ENCODE results near the gene DOP1A. TPM values are rescaled to one million over a fixed set of nuclear protein-coding genes. Genes with fewer than 3 reads are reported as not detected.

The DOP1A gene
- total RNA-seq, 1 donor from 2014 or later: 18.4 TPM

DNA sequence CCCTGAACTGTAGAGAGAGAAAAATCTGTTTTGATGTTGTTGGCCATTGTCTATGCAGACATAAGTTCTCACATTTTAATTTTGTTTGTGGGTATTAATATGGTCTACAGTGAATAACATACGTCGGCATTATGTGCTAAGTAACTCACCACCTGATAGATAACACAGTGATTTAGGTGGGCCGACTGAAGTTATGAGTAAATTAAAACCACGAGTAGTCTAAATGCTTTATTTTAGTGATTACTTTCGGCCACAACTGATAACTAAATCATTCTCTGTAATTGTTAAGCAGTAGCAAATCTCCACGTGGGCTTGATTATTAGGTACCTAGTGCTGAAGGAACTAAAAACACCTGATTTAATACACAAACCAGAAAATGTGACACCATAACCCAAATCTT, 1.1 kb downstream of the DOP1A start:
- Mint-ChIP-seq H3K27ac (ENCODE audit: unreplicated experiment) (no peak overlapping the region), H3K36me3 (ENCODE audit: low read depth) (no peaks in the 10 kb centered on the region), H3K27me3 (ENCODE audit: low read depth) (no peaks in the 10 kb centered on the region), H3K9me3 (no peaks in the 10 kb centered on the region), H3K4me3 (peak overlapping the region; percentile 93), H3K4me1 (peaks cover 35% of the 10 kb centered on the region)
- DNase-seq (ENCODE audit: low read depth, low spot score): no peak
- no peak for TF ChIP-seq CTCF (conservative IDR thresholded peaks at IDR 0.05)

GRCh38 chr6:83069633-83070032, 2.2 kb downstream of the DOP1A start:
- no peak for DNase-seq (ENCODE audit: low read depth, low spot score)
- H3K4me3 Mint-ChIP-seq: no peak overlapping the region
- no peaks in the 10 kb centered on the region for H3K27me3 Mint-ChIP-seq (ENCODE audit: low read depth)
- no peaks in the 10 kb centered on the region for H3K9me3 Mint-ChIP-seq
- H3K4me1 Mint-ChIP-seq: peaks cover 25% of the 10 kb centered on the region
- TF ChIP-seq CTCF (conservative IDR thresholded peaks at IDR 0.05): no peak
- no peaks in the 10 kb centered on the region for H3K36me3 Mint-ChIP-seq (ENCODE audit: low read depth)
- no peak overlapping the region for H3K27ac Mint-ChIP-seq (ENCODE audit: unreplicated experiment)

- TF ChIP-seq CTCF (conservative IDR thresholded peaks at IDR 0.05): no peak
- no peaks in the 10 kb centered on the region for H3K27me3 Mint-ChIP-seq (ENCODE audit: low read depth)
- no peak overlapping the region for H3K4me3 Mint-ChIP-seq
- H3K27ac Mint-ChIP-seq (ENCODE audit: unreplicated experiment): no peak overlapping the region
- H3K9me3 Mint-ChIP-seq: peaks cover 2% of the 10 kb centered on the region
- DNase-seq (ENCODE audit: low read depth, low spot score): no peak
- peaks cover 3% of the 10 kb centered on the region for H3K36me3 Mint-ChIP-seq (ENCODE audit: low read depth)
- peaks cover 17% of the 10 kb centered on the region for H3K4me1 Mint-ChIP-seq
Measured at GRCh38 chr6:83071023-83071422, 3.6 kb downstream of the DOP1A start.

GRCh38 chr6:83071707-83072106, 4.2 kb downstream of the DOP1A start:
- no peaks in the 10 kb centered on the region for H3K27me3 Mint-ChIP-seq (ENCODE audit: low read depth)
- no peak overlapping the region for H3K4me3 Mint-ChIP-seq
- no peak for TF ChIP-seq CTCF (conservative IDR thresholded peaks at IDR 0.05)
- peaks cover 2% of the 10 kb centered on the region for H3K9me3 Mint-ChIP-seq
- H3K36me3 Mint-ChIP-seq (ENCODE audit: low read depth): peaks cover 3% of the 10 kb centered on the region
- no peak overlapping the region for H3K27ac Mint-ChIP-seq (ENCODE audit: unreplicated experiment)
- peaks cover 15% of the 10 kb centered on the region for H3K4me1 Mint-ChIP-seq
- no peak for DNase-seq (ENCODE audit: low read depth, low spot score)

DNA sequence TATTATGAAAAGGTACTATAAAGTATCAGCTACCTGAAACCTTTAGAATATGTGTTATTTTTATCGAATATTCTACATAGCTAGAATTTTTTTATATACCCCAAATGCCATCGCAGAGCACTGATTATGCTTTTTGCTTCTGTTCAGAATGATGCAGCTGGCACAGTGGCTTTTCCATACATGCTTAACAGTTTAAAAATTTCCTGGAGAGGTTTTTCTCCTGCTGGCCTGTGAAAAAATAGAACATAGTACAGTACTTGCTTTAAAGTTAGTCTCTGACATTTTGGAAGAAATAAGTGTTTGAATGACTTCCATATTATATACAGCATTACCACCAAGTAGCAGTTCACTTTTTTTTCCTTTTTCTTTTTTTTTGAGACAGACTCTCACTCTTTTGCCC, 5.3 kb downstream of the DOP1A start:
- no peak for TF ChIP-seq CTCF (conservative IDR thresholded peaks at IDR 0.05)
- Mint-ChIP-seq H3K4me1 (peaks cover 10% of the 10 kb centered on the region), H3K36me3 (ENCODE audit: low read depth) (peaks cover 3% of the 10 kb centered on the region), H3K27ac (ENCODE audit: unreplicated experiment) (no peak overlapping the region), H3K4me3 (no peak overlapping the region), H3K9me3 (peaks cover 2% of the 10 kb centered on the region), H3K27me3 (ENCODE audit: low read depth) (no peaks in the 10 kb centered on the region)
- DNase-seq (ENCODE audit: low read depth, low spot score): no peak

GRCh38 chr6:83073615-83074014, 6.1 kb downstream of the DOP1A start:
- DNase-seq (ENCODE audit: low read depth, low spot score): no peak
- TF ChIP-seq CTCF (conservative IDR thresholded peaks at IDR 0.05): no peak
- no peak overlapping the region for H3K4me3 Mint-ChIP-seq
- no peak overlapping the region for H3K27ac Mint-ChIP-seq (ENCODE audit: unreplicated experiment)
- peaks cover 4% of the 10 kb centered on the region for H3K4me1 Mint-ChIP-seq
- peaks cover 2% of the 10 kb centered on the region for H3K9me3 Mint-ChIP-seq
- no peaks in the 10 kb centered on the region for H3K27me3 Mint-ChIP-seq (ENCODE audit: low read depth)
- peaks cover 3% of the 10 kb centered on the region for H3K36me3 Mint-ChIP-seq (ENCODE audit: low read depth)
